NCI-H460 (cell line): Measurements from ENCODE around the gene TCEA2. TPM values are rescaled to one million over a fixed set of nuclear protein-coding genes. Genes with fewer than 3 reads are reported as not detected.
A peak's percentile ranks its signal among the peaks of the same experiment; 100 is the strongest.

ENCODE experiments used
- DNase-seq: peaks from one replicate; pipeline ENCODE4 v3.0.0-alpha.2; 2016; ENCODE audit warnings: low read depth; ENCODE audit errors: extremely low read depth
- total RNA-seq: library from RNA; depleted of rRNA; stranded (reverse); fragments of >200 nt; shearing (Covaris generic); gene quantifications from 2 replicates; pipeline ENCODE4 v1.2.3, GENCODE V29; 2014

The TCEA2 gene
- total RNA-seq, 1 experiment from 2014 or later: 31.0 TPM

DNA sequence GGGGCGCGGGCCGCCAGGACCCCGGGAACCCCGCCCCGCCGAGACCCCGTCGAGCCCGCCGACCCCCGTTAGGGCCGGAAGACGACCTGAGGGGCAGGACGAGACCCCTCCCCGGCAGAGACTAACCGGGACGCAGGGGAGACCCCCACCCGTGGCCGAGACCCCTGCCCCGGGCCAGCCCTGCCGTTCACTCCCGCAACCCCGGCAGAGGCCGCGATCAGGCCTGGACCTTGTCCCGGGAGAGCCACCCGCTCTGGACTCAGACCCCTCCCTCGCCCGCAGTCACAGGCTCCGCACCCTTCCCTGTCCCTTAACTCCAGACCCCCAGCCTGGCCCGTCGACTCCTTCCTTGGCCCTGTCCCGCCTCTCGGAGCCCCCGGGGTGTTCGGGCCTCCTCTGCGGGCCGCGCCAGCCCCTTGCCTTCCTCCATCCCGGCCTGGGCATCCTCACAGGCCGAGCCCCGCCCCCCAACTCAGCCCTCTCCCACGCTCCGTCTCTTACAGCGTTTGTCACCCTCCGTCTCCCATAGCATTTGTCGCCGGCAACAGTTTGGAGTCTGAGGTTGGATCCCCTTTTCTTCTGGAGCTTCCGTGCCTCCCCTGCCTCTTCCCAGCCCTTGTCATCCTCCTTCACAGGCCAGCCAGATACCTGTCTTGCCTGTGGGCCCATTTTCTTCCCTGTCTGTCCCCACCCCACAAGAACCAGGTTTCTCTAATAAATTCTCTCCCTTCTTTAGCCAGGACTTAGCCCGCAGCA is 569 bp downstream of the TCEA2 start:
- DNase-seq: no peak

GRCh38 chr20:64064145-64064698 is 1.2 kb downstream of the TCEA2 start:
- DNase-seq: no peak

GRCh38 chr20:64065062-64065973 is 2.3 kb downstream of the TCEA2 start:
- DNase-seq: no peak

- DNase-seq: peak; percentile 63
Observed at GRCh38 chr20:64065974-64066343, 3.0 kb downstream of the TCEA2 start.

DNA sequence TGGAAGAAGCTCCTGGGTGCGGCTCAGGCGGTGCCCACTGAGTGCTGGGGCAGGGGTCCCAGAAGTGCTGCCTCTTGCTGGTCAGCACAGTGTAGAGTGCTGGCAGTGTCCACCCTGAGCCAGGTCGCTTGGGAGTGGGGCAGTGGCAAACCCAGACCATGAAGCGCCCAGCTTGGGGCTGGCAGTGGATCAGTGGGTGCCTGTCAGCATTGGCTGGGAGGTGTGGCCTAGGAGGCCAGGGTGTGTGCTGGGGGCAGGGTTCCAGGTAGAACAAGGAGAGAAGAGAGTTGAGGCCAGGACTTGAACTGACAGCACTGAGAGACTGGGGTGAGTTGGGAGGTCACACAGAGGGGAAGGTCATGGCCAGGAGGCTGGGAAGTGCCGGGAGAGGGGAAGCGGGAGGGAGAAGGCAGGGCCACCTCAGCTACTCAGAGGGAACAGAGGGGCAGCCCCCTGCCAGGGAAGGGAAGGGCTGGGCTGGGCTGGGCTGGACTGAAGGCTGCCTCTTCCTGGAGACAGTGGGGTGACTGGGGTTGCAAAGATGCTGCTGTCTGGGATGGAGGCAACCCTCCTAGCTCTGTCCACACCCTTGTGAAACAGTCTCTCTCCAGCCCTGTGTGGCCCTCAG is 4.1 kb downstream of the TCEA2 start:
- no peak for DNase-seq

DNA sequence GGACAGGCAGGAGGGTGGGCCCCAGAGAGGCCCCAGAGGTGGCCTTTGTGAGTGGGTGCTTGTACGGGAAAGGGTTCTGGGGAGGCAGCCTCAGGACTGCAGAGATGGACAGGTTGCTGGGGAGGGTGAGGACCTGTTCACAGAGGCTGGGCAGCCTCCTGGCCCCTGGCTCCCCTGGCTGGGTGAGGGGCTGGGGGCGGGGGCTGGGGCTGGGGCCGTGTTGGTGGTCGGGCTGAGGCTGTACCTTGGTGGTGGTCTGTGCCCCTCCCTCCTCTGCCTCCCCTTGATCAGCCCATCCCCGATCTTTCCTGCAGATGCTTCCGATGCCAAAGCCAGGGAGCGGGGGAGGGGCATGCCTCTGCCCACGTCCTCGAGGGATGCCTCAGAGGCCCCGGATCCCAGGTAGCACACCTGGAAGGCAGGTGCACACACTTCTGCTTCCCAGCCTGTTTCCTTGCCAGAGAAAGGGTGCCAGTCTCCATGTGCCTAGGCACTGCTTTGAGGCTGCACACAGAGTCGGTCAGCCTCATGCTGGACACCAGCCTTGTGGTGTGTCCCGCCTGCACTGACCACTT is 4.8 kb downstream of the TCEA2 start:
- no peak for DNase-seq

DNA sequence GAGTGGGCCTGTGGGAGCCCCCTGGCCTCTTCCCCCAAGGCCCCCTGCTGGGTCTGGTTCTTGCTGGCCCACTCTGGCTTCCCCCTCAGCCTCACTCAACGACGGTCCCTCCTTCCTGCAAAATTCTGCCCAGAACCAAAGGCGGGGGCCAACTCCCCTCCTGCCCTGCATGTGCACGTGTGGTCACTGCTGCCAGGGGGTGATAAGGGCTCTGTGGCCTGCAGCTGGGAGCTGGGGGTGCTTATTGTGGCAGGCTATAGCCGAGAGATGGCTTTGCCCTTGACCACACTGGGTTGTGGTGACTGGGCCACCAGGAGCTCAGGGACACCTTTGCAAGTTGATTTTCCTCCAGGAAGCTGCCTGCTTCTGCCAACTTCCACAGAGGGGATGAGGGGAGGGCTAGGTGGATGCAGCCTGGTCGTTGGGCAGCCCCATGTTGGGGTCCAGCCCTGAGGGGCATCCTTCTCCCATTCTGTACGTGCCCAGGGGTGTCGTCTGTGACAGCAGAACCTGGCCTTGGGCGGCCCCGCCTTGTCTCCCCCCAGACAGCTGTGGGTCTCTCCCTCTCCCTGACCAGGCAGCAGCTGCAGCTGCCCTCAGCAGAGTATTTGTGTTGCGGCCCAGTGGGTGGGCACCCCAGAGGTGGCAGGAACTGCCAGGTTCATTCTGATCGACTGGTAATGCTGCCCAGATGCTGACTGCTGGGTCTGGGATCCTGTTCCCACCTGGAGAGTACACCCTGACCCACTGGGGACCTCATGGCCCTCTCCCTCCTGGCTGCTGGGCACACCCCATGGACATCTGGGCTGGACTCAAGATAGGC is 5.6 kb downstream of the TCEA2 start:
- no peak for DNase-seq

DNA sequence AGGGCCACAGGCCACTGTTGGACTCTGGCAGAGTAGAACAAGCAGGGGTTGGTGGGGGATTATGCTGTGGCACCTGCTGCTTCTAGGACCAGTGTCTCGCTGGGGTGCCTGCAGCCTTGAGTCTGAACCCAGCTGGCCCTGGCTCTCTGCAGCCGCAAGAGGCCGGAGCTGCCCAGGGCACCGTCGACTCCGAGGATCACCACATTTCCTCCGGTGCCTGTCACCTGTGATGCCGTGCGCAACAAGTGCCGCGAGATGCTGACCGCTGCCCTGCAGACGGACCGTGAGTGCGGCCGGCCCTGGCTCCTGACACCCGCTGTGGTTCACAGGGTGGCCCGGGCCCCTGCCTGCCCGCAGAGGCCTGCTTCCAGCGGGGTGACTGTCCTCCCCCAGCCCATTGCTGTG is 6.2 kb downstream of the TCEA2 start:
- DNase-seq: no peak

DNA sequence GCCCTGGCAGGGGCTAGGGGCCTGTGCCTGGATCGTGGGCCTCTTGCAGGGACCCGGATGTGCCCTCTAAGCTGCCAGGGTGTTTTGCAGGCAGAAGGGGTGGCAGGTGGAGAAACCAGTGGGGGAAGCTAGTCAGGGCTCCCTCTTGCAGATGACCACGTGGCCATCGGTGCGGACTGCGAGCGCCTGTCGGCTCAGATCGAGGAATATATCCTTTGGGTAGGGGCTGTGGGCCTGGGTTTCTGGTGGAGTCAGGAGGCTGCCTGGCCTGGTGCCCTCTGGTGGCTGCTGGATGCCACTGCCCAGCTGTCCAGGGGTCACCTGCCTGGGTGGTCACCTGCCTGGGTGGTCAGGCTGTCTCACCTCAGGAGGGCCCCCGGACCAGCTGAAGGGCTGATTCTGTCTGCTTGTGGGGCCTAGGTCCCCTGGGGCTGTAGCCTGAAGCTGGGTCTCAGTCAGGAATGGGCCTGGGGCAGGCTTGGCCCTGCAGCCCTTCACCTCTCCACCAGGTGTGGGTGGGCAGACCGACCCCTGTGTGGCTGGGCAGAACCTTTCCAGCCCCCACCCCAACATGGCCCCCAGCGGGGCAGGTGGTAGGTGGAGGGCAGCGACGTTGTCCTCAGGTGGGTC is 6.7 kb downstream of the TCEA2 start:
- no peak for DNase-seq

DNA sequence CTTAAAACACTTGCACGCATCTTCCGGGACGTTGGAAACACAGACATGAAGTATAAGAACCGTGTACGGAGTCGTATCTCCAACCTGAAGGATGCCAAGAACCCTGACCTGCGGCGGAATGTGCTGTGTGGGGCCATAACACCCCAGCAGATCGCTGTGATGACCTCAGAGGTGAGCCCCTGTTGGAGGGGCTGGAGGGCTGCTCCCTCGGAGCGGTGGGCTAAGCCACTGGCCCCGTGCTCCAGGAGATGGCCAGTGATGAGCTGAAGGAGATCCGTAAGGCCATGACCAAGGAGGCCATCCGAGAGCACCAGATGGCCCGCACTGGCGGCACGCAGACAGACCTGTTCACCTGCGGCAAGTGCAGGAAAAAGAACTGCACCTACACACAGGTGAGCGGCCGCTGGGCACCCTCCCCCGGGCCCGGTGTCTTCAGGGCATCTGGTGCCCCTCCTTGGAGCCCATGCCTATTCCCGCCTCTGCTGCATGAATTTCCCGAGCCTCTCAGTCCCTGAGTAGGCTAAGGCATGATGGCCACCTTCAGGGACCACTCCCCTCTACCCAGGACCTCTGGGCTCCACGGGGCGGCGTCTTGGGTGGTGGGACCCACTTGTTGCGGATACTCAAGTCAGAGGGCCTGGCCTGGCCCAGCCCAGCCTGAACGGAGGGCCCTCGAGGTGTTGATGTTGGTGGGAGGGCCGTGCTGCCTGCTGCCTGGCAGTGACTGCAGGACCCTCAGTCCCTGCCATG is 7.4 kb downstream of the TCEA2 start:
- no peak for DNase-seq

DNA sequence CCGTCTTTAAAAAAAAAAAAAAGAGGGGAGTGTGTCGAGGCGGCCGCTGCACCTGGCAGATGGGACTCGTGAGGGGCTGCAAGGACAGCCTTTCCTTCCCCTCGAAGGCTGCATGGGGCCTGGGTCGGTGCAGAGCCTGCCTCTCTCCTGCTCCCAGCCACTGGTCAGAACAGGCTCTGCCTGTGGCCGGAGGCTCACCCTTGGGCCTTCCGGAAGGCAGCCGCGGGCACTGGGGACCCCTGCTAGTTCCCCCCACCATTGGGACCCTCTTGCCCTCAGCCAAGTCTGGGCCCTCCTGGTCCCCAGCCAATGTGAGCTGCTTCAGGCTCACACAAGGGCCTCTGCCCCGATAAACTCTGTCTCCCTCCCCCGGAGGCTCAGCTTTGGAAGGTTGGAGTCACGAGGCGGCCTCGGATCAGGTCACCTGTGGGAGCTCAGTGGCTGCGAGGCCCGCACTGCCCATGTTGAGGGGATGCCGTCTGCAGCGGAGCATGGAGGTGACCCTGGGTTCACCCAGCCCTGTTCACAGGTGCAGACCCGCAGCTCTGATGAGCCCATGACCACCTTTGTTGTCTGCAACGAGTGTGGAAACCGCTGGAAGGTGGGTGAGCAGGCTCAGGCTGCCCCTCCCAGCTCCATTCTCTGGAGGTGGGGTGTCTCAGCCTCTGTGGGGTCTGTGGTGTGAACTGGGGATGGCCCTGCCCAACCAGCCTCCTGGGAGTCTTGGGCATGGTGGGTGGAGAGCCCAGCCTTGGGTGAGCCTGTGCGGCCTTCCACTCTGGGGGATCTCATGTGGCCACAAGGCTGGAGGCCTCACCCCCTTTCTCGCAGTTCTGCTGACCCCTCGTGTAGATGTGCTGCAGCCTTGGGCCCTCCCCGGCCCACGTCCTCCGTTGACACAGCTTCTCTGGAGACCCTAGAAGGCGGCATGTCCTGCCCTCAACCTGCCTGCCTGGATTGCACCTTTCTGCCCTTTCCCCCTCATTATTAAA is 8.6 kb downstream of the TCEA2 start:
- no peak for DNase-seq

DNA sequence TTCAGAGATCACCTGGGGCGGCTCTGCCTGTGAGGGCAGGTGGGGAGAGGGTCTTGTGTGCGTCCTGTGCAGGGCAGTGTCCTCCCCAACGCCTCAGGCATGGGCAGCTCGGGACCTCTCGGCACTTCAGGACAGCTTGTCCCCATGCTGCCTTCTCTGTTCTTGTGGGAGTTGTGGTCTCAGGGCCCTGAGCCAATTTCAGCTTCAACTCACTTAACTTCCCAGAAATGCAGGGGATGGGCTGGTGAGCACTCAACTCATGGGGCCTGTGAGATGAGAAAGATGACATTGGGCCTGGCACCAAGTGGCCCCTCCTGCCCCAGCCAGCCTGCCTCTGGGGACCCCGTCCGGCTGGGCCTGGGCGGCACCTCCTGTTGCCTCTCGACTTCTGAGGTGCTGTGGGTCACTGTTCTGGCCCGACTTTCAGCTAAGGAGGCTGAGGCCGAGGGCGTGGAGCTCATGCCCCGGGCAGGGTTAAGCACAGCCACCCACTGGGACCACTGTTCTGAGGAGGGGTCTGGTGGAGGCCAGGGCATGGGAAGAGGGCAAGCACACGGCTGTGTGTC is 9.6 kb downstream of the TCEA2 start:
- DNase-seq: no peak

DNA sequence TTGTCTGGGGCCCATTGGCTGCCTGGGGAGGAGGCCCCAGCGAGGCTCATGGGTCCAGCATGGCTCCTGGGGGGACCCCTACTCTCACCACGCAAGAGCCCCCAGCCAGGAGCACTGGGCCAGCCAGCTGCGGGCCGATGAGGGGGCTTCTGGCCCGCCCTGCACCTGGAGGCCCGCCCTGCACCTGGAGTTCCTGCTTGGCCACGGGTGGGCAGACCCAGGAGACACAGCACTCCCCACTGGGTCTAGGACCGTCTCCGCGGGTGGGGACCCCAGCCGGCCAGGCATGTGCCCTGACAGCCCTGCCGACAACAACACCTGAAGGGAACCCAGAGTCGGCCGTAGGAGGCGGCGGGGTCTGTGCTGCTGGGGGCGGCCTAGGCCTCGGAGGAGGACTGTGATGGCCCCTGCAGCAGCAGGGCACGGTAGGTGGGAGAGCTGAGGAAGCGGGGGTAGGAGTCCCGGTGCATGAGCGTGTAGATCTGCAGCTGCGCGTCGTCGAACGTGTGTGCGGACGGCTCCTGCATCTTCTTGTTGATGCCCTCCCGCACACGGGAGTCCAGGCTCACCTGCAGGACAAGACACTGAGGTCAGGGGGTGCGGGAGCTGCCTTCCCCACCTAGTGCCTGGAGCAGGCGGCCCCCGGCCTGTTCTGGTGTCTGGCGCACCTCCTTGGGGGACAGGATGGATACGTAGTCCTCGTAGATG is 10.6 kb downstream of the TCEA2 start:
- DNase-seq: no peak

- no peak for DNase-seq
Observed at GRCh38 chr20:64074184-64074789, 11.3 kb downstream of the TCEA2 start.

- no peak for DNase-seq
Observed at GRCh38 chr20:64074963-64075362, 12.0 kb downstream of the TCEA2 start.

- no peak for DNase-seq
Observed at GRCh38 chr20:64075556-64075955, 12.6 kb downstream of the TCEA2 start.
